NCI-H748 treated with DMSO at 0.1 percent for 48 hours (cell line): ENCODE results near the gene CALML4.
"Not testable (repeated sequence)": the region's sequence is repeated elsewhere in the genome, so short reads cannot be mapped to it uniquely, and the experiment has no call there.

Experiments
- DNase-seq: peaks from one replicate; lab custom pipeline; 2025; lab: John Stamatoyannopoulos, UW

Gene CALML4

DNA sequence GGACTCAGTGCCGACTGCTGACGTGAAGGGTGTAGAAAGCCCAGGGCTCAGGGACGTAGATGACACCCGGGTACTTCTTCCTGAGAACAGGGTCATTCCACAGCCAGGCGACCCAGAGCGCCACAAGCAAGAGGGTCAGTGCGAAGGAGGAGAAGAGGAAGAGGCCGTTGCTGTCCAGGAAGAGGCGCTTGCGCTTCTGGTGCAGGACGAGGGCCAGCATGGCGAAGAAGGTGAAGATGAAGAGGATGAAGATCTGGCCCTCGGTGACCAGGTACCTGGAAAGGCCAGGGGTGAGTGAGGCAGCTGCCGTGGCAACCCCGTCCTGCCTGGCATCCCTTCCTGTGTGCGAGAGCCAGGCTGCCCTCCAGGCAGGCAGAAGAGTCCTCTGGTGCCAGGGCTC, 3.0 kb upstream of the CALML4 start:
- no peak for DNase-seq

DNA sequence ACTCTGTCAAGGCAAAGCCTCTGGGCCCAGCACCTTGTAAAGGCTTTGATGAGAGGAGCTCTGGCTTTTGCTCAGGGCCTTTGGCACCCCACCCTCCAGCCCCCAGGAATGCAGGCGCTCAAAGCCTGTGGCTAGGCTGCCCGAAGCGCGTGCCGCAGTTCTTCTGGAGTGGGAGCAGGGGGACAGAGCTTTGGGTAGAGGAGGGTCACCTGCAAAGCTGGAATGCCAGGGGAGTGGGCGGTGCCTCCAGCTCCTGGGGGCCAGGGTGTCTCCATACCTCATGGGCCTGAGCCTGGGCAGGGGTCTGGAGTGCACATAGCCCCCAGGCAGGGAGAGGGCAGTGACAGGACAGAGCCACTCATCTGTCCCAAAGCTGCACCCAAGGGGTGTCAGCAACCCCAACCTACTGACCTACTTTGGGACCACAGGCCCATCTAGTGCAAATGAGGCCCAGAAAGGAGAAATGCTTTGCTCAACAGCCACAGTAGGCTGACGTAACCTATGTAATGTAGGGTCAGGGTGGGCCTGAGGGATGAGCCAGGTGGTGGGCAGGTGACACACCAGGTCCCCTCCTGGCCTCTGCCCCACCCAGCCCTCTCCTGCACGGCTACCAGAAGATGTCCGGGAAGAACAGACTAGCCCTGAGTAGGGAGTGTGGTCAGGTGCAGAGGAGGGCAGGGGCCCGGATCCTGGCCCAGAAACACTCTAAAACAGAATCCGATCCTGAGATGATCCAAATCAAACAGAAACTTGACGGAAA, 2.2 kb upstream of the CALML4 start:
- no peak for DNase-seq

- no peak for DNase-seq
These were observed 1.6 kb upstream of the CALML4 start for GRCh38 chr15:68206711-68207151.

DNA sequence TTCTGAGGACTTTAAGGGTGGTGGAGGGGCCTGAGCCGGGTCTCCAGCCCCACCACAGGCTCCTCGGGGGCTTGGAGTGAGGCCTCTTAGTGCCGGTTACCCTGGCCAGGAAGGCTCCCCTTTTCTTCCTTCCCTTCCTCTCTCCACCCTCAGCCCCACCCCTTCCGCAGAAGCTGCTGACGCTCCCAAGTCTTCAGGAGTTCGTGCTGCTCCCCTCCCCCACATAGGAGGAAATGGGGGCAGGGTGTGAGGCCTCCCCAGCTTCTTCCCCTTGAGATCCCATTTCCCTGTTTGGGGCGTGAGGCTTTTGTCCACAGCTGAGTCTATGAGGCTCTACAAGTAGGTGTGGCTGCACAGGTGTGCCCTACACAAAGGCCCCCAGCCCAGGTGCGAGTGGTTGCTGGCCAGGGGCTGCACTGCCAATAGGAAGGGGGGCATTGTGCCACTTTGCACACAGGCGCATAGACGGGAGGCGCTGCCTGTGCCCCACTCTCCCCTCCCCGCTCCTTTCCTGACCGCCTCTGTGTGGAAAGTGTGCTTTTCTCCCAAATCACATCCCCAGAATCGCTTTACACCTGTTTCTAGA, 915 bp upstream of the CALML4 start:
- no peak for DNase-seq

- DNase-seq, result no peak
These were observed 419 bp upstream of the CALML4 start for GRCh38 chr15:68205558-68205944.

GRCh38 chr15:68204361-68204760, 771 bp downstream of the CALML4 start:
- DNase-seq, result no peak

DNA sequence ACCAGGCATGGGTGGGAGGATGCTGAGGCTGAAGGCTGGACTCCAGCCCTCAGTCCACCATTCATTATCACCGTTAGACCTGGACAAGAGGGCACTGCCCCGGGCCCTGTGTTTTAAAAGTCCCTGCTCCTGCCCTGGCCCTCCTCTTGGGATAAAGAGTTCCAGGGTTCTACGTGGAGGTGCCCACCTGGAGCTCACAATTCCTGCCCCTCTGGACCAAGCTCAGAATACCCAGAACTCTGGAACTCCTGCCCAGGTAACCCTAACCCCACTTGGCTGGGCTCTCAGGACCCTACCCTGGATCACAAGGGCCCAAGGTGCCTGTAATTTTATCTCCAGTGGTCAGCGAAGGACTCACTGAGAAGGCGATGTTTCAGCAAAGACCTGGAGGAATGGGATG, 1.2 kb downstream of the CALML4 start:
- DNase-seq, result no peak

DNA sequence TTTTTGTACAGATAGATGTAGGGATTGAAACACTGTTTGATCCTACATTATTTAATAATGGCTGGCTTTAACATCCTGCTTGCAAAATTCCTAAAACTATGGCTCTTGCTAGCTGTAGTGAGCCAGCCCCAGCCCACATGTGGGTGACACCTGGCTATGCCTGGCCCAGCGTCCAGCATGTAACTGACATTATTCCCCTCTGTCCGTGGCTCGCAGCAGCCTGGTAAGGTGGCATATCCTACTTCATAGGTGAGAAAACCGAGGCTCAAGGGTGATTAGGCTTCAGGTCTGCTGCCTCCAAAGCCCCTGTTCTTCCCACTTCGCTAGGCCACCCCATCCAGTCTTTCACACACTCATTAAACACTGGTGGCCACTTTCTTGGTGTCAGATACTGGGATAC, 1.6 kb downstream of the CALML4 start:
- DNase-seq, result no peak

DNA sequence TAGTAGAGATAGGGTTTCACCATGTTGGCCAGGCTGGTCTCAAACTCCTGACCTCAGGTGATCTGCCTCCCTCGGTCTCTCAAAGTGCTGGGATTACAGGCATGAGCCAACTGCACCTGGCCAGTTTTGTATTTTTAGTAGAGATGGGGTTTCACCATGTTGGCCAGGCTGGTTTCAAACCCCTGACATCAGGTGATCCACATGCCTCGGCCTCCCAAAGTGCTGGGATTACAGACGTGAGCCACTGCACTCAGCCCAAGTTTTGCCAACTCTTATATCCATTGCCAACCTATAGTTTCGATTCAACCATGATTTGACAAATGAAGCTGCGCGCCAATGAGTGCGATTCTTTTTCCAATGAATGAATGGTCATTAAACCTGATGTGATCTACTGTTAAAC, 2.1 kb downstream of the CALML4 start:
- not testable (repeated sequence) for DNase-seq

DNA sequence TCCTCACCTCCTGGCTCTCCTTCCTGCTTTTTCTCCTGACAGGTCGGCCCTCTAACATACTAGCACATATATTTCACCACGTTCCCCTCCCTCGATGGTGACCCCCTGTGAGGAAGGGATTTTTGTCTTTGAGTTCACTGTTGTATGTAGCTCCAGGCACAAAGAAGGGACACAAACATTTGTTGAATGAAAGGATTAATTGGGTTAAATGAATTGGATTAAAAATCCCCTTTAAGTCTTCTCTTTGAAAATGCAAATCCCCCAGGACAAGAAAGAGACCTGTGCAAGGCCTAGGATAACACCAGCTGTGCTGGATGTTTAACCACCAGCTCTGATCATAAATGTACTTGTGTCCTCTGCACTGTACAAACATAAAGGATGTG, 3.3 kb downstream of the CALML4 start:
- no peak for DNase-seq

DNA sequence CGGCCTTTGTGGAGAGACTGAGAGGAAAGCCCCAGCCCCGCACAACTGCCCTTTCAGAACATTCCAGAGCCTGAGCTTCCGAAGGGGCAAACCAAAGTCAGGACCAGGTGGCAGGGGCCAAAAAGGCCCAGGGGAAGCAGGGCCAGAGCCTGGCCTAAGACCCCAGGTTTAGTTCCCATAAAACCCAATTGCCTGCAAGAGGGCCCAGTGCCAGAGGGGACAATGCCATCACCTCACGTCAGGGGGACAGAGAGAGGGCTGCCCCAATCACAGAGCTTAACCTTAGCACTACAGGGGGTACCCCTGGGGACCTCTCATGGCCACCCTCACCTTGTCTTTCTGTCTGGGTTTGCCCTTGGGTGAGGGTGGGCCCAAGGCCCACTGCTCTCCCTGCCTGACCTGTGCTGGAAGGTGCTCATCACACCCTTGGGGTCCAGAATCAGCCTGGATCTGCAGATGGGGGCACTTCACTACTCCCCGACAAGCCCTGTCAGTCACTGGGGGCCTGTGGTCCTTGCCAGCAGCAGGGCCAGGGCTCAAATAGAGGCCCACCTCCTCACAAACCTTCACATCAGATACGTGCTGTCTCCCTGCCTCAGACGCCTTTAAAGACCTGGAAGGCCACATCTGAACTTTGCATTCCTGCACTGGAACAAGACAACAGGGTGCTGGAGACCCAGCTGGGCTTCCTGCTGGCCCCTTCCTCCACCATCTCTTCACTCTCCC, 3.8 kb downstream of the CALML4 start:
- DNase-seq, result no peak

DNA sequence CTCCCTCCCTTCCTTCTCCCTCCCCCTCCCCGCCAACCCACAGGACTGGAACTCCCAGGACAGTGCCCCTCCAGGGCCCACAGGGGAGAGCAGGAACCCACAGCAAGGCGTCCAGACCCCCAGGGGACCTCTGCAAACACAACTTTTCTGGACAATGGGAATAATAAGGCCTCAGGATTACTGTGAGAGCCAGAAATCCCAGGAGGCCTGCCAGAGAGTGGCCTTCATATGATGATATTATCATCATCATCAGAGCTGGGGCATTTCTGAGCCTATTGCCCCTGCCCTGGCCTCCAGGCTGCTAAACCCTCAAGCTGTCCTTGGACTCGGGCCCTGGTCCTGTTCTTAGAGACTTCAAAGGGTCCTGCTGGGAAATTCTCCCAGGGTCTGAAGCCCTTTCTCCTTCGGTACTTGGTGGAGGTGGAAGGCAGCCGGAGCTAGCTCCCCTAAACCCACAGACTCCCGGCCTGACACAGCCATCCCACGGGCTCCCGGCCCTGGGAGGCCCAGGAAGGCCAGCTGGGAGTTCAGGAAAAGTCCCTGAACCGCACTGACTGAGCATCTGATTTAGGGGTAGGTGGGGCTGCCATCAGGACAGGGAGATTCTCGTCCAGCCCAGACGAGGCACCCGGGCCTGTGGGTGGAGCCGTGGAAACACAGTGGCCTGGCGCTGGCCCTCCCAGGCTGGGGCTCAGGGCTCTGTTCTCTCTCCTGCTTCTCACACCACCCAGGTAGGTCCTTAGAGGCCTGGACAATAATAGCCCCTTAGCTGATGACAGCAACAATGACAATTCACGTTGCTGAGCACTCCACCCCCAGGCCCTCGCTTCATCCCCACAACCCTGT, 4.9 kb downstream of the CALML4 start:
- no peak for DNase-seq

DNA sequence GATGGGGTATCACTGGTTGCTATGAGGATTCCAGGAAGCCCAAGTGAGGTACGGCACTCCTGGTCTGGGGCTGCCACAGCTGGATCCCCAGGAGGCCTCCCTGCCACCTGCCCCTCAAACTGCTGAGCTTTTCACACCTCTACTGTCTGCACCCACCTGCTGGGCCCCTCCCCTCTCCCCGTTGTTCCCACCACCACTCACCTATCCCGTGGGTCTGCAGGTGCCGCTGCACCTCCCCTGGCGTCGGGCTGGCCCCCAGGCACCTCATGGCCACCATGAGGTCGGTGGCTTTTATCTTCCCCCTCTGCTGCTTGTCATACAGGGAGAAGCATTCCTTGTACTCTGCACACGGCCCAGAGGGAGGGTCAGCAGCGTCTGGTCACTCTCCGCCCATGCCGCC, 5.8 kb downstream of the CALML4 start:
- DNase-seq, result no peak

- no peak for DNase-seq
These were observed 7.3 kb downstream of the CALML4 start for GRCh38 chr15:68197661-68198437.

- no peak for DNase-seq
These were observed 8.0 kb downstream of the CALML4 start for GRCh38 chr15:68197170-68197492.

GRCh38 chr15:68196445-68197169, 8.5 kb downstream of the CALML4 start:
- DNase-seq, result no peak

DNA sequence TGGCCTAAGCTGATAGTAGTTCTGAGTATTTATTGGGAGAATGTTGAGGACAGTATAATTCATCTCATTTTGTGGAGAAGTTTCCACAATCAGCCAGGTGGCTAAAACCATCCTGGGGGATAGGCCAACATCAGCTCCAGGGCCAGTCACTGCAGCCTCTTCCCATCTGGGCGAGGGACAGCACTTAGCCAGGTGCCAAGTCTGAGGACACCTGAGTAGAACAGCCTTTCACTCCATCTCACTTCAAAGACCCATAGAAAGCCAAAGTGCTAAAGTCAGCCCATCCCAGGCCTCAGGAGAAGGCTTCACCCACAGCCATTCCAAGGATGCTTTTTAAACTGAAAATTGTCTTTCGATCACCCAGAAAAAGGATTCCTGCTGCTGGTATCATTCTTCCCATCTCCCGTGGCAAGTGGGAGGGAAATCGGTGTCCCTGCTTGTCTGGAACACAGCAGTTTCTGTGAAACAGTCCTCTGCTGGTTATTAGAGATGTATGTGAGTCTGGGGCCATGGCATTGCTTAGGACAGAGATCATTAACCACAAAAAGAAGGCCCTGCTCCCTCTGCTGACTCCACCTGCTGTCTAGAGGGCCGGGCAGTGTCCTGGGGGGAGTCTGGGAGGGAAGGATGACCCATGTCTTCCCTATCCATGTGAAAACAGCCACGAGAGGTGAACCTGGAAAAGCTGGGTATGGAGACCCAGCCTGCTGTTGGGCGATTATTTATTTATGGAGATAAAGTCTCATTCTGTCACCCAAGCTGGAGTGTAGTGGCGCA, 9.6 kb downstream of the CALML4 start:
- DNase-seq, result no peak

DNA sequence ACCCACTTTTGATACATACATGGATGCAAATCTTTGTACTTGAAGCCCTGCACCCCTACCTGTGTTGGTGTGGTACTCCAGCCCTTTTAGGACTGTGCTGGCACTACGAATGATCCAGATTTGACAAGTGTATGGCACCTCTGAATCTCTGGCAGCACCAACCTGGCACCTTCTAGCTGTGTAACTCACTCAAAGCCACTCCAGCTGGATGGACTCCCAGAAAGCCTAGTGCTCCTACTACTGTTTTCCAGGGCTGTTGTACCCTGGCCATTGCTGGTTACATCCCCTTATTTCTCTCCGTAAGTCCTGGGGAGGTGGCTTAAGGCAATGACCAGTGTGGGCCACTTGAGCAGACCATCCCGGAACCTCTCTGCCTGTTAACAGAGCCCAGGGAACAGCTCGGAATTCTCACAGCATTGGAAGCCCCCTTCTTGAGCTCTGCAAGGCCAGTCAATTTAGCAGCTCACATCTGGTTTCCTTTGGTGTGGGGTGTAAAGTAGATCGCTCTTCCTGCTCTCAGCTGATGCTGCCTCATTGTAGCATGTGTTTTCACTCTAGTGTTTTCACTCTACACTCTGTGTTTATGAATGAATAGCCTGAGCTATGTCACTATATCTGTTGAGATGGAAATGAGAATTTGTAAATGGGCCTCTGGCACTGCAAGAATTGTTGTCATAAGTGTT, 12.2 kb downstream of the CALML4 start:
- no peak for DNase-seq

DNA sequence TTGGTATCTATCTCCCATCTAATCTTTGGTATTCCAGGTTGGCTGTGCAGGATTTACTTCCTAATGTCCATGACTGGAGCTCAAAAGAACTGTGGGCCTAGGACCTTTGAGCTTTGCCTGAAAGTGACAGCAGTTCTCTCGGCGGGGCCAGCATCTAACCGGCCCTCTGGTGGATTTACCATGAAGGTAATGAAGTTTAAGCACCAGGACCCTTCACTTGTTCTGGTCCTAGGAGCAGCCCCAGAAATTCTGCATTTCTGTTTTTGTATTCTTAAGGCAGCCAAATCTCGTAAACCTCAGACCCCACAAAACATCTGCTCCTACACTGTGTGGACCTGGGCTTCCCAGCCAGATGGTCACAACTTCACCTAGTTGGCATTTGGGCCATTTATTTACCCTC, 13.0 kb downstream of the CALML4 start:
- no peak for DNase-seq

GRCh38 chr15:68191555-68191954, 13.6 kb downstream of the CALML4 start:
- no peak for DNase-seq
